H1 (cell line): ENCODE measurements around the gene FAM83B. TPM values are rescaled to one million over a fixed set of nuclear protein-coding genes. Genes with fewer than 3 reads are reported as not detected.

ENCODE experiments used
- GABPA ChIP-seq: IDR thresholded peaks from 2 replicates; pipeline ENCODE4 v1.6.1; 2011; ENCODE audit warnings: mild to moderate bottlenecking, low read length, moderate library complexity, borderline replicate concordance; ENCODE audit not compliant: insufficient read depth
- RAD21 ChIP-seq, 2 experiments: IDR thresholded peaks in 1 of 2; conservative IDR thresholded peaks in 1 of 2; 2 replicates each; pipeline ENCODE4 v1.6.1; 2011; ENCODE audit warnings: low read depth in 2 of 2, low read length in 2 of 2, improper control_type of control experiment in 1 of 2, inconsistent platforms in 1 of 2, mild to moderate bottlenecking in 1 of 2, moderate library complexity in 1 of 2
- polyA plus RNA-seq, 7 experiments: library from polyadenylated mRNA; depleted of rRNA in 3 of 7; stranded (reverse) in 5 of 7; unstranded in 2 of 7; fragments of >200 nt in 5 of 7; fragments of 200-250 nt in 2 of 7; gene quantifications; 1 replicate in 5 of 7; 2 replicates in 1 of 7; 4 replicates in 1 of 7; pipeline versions ENCODE4 v1.2.1 to v1.2.3, GENCODE V29; 2011 to 2013; ENCODE audit warnings: missing spikeins in 2 of 7, mixed read lengths in 2 of 7
- total RNA-seq: library from RNA; stranded (reverse); fragmentation: NEBNext Ultra II Directional; extraction: Animal tissue kit (Norgen Biotek cat#: 25700); gene quantifications from 2 replicates; pipeline ENCODE4 v1.2.1, GENCODE V29; 2021

Gene FAM83B
- total and polyA plus RNA-seq, 2 of the 8 experiments (the other 6 are each of a cell fraction or from before 2014, with no cell fraction given): 0.71 to 5.7 TPM

DNA sequence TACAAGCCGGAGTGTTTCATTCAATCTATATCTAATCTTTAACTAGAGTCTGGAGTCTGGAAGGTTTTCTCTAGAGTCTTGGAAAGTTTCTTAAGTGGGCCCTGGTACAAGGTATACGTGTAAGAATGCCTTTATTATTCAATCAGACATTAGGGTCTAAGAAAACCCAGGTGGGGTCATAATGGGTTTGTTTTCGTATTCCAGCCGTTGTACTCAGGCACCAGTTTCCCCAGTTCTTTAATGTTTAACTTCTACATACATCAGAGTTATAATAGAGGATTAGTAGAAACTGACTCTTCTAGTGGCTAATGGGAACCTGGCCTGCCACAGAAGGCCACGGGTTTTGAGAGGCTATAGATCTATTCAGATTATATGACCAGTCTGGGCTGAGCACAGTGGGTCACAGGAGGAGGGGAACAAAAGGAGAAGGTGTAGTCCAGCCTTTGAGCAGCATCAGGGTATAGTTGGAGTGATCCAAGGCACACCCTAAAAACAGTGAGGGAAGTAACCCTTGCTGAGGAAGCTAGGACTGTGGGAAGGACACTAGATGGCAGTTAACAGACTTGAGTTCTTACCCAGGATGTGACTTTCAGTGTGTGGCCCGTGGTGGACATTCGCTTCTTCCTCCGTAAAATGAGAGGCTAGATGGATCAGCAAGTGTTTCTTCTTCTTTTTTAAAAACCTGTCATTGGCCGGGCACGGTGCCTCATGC is 15.5 kb downstream of the FAM83B start (continued):
- TF ChIP-seq RAD21 (IDR thresholded peaks at IDR 0.05 in 1 of 2, conservative IDR thresholded peaks at IDR 0.05 in 1 of 2; ENCODE audit: low read depth in 2 of 2, low read length in 2 of 2) (no peak), GABPA (no peak)
